H1 (cell line): ENCODE measurements around the gene MAN1A2. TPM values are rescaled to one million over a fixed set of nuclear protein-coding genes. Genes with fewer than 3 reads are reported as not detected.

ENCODE experiments used
- CTCF ChIA-PET: fragments of 300-600 bp; sonication (Branson Sonifier 250); formaldehyde crosslinking; loops from one replicate; lab custom pipeline; 2021; ENCODE audit not compliant: partially characterized antibody; lab: Charles Lee
- POLR2A ChIA-PET: fragments of 300-600 bp; sonication (Branson Sonifier 250); formaldehyde crosslinking; loops from one replicate; lab custom pipeline; 2021; ENCODE audit warnings: inconsistent platforms; ENCODE audit not compliant: partially characterized antibody; lab: Charles Lee
- DNase-seq, 2 experiments: peaks; one replicate each; pipeline versions ENCODE4 v3.0.0 to v3.0.0-alpha.2; 2010 to 2022; ENCODE audit warnings: low spot score in 2 of 2, low read depth in 1 of 2, mixed read lengths in 1 of 2
- FAIRE-seq: peaks from 2 replicates; lab custom pipeline; 2011; peaks lifted over from hg19 to GRCh38; lab: Jason Lieb, UNC
- H2AFZ ChIP-seq: 2 replicates; pipeline ENCODE4 v1.8.1; 2012; ENCODE audit warnings: low read length, inconsistent platforms
- H2AK5ac ChIP-seq: 2 replicates; pipeline ENCODE4 v1.6.1; 2013; ENCODE audit warnings: low read depth, low read length
- H2BK120ac ChIP-seq: replicated peaks from 2 replicates; pipeline ENCODE3; 2013; ENCODE audit warnings: low read depth, low read length, inconsistent platforms
- H2BK12ac ChIP-seq: 2 replicates; pipeline ENCODE4 v1.6.1; 2013; ENCODE audit warnings: low read depth, low read length
- H2BK15ac ChIP-seq: 2 replicates; pipeline ENCODE4 v1.6.1; 2013; ENCODE audit warnings: low read length
- H2BK20ac ChIP-seq: 2 replicates; pipeline ENCODE4 v1.6.1; 2013; ENCODE audit warnings: low read length
- H2BK5ac ChIP-seq: 2 replicates; pipeline ENCODE4 v1.6.1; 2013; ENCODE audit warnings: low read depth, low read length
- H3K14ac ChIP-seq: 2 replicates; pipeline ENCODE4 v1.6.1; 2013; ENCODE audit warnings: inconsistent platforms; ENCODE audit not compliant: insufficient read length
- H3K18ac ChIP-seq: 2 replicates; pipeline ENCODE4 v1.6.1; 2013; ENCODE audit warnings: low read length; ENCODE audit errors: extremely low read depth
- H3K23ac ChIP-seq: 2 replicates; pipeline ENCODE4 v1.6.1; 2013; ENCODE audit warnings: inconsistent platforms; ENCODE audit not compliant: insufficient read length
- H3K23me2 ChIP-seq: 2 replicates; pipeline ENCODE4 v1.6.1; 2013; ENCODE audit warnings: low read depth, low read length
- H3K27ac ChIP-seq: 2 replicates; pipeline ENCODE4 v1.6.1; 2011; ENCODE audit warnings: low read depth, low read length, inconsistent platforms
- H3K27me3 ChIP-seq, 4 experiments: replicated peaks in 1 of 4; 1 replicate in 1 of 4; 2 replicates in 3 of 4; pipeline versions ENCODE4 v1.6.1 to v1.8.1; 2011 to 2013; ENCODE audit warnings: low read length in 3 of 4, mild to moderate bottlenecking in 3 of 4, inconsistent platforms in 2 of 4, mixed read lengths in 2 of 4, moderate library complexity in 1 of 4; ENCODE audit not compliant: control insufficient read depth in 3 of 4, insufficient read depth in 3 of 4; ENCODE audit errors: extremely low read depth in 1 of 4
- H3K36me3 ChIP-seq, 4 experiments: 2 replicates each; pipeline versions ENCODE4 v1.6.1 to v1.8.1; 2011 to 2013; ENCODE audit warnings: mild to moderate bottlenecking in 4 of 4, low read length in 3 of 4, moderate library complexity in 2 of 4, control low read depth in 1 of 4, inconsistent platforms in 1 of 4; ENCODE audit not compliant: insufficient read depth in 4 of 4, control insufficient read depth in 2 of 4
- H3K4ac ChIP-seq: replicated peaks from 2 replicates; pipeline ENCODE3; 2013; ENCODE audit warnings: low read length, low read depth, mixed read lengths, inconsistent platforms; ENCODE audit not compliant: insufficient read length
- H3K4me1 ChIP-seq, 4 experiments: replicated peaks in 1 of 4; 1 replicate in 1 of 4; 2 replicates in 3 of 4; pipeline versions ENCODE4 v1.6.1 to v1.8.1; 2011 to 2013; ENCODE audit warnings: low read length in 3 of 4, inconsistent platforms in 2 of 4, mixed read lengths in 1 of 4; ENCODE audit not compliant: insufficient read depth in 4 of 4, control insufficient read depth in 3 of 4
- H3K4me2 ChIP-seq, 2 experiments: 2 replicates each; pipeline versions ENCODE4 v1.6.1 to v1.8.1; 2011 to 2013; ENCODE audit warnings: low read depth in 2 of 2, low read length in 2 of 2, control low read depth in 1 of 2, inconsistent platforms in 1 of 2, mild to moderate bottlenecking in 1 of 2; ENCODE audit not compliant: insufficient read depth in 1 of 2
- H3K4me3 ChIP-seq, 4 experiments: fragments of 200-600, 300-600 bp in 1 of 4; sonication (generic), shearing (Covaris generic), sonication (Bioruptor Twin) in 1 of 4; 2 replicates each; pipeline versions ENCODE4 v1.5.1 to v1.8.1; 2011 to 2016; ENCODE audit warnings: low read length in 4 of 4, low read depth in 3 of 4, control low read depth in 2 of 4, inconsistent platforms in 2 of 4, mild to moderate bottlenecking in 2 of 4, mixed read lengths in 1 of 4, moderate library complexity in 1 of 4; ENCODE audit not compliant: insufficient read depth in 2 of 4; ENCODE audit errors: extremely low read depth in 1 of 4
- H3K56ac ChIP-seq: replicated peaks from 2 replicates; pipeline ENCODE3; 2013; ENCODE audit warnings: low read depth, mild to moderate bottlenecking, mixed read lengths, low read length, inconsistent platforms; ENCODE audit not compliant: insufficient read length
- H3K79me1 ChIP-seq: 2 replicates; pipeline ENCODE4 v1.6.1; 2013; ENCODE audit warnings: low read depth, low read length, control low read depth
- H3K79me2 ChIP-seq, 2 experiments: 2 replicates each; pipeline versions ENCODE4 v1.6.1 to v1.8.1; 2012 to 2013; ENCODE audit warnings: low read length in 2 of 2, mild to moderate bottlenecking in 2 of 2, inconsistent platforms in 1 of 2; ENCODE audit not compliant: insufficient read depth in 2 of 2, control insufficient read depth in 1 of 2
- H3K9ac ChIP-seq, 4 experiments: replicated peaks in 1 of 4; 1 replicate in 1 of 4; 2 replicates in 3 of 4; pipeline versions ENCODE4 v1.6.1 to v1.8.1; 2011 to 2013; ENCODE audit warnings: low read depth in 3 of 4, low read length in 3 of 4, control low read depth in 2 of 4, mild to moderate bottlenecking in 2 of 4, moderate library complexity in 2 of 4, inconsistent platforms in 1 of 4; ENCODE audit errors: extremely low read depth in 1 of 4
- H3K9me3 ChIP-seq, 2 experiments: 2 replicates each; pipeline versions ENCODE4 v1.6.1 to v1.8.1; 2012 to 2013; ENCODE audit warnings: mild to moderate bottlenecking in 2 of 2, moderate library complexity in 2 of 2, control low read depth in 1 of 2, inconsistent platforms in 1 of 2, low read depth in 1 of 2, low read length in 1 of 2, mixed read lengths in 1 of 2; ENCODE audit not compliant: insufficient read depth in 2 of 2
- H4K20me1 ChIP-seq, 2 experiments: replicated peaks in 1 of 2; 2 replicates each; pipeline versions ENCODE3 to v1.8.1; 2011 to 2013; ENCODE audit warnings: inconsistent platforms in 2 of 2, low read length in 2 of 2, mild to moderate bottlenecking in 1 of 2; ENCODE audit not compliant: insufficient read depth in 2 of 2, control insufficient read depth in 1 of 2
- H4K5ac ChIP-seq: 2 replicates; pipeline ENCODE4 v1.6.1; 2013; ENCODE audit warnings: low read length, low read depth, mixed read lengths, inconsistent platforms; ENCODE audit not compliant: insufficient read length
- H4K8ac ChIP-seq: 2 replicates; pipeline ENCODE4 v1.8.0; 2013; ENCODE audit warnings: mild to moderate bottlenecking, moderate library complexity, low read length, inconsistent platforms; ENCODE audit not compliant: insufficient read depth; ENCODE audit errors: extremely low read depth
- H4K91ac ChIP-seq: replicated peaks from 2 replicates; pipeline ENCODE3; 2013; ENCODE audit warnings: low read length, mixed read lengths, inconsistent platforms; ENCODE audit not compliant: insufficient read length
- BRCA1 ChIP-seq: IDR thresholded peaks from 2 replicates; pipeline ENCODE4 v1.6.1; 2012; ENCODE audit warnings: low read depth, low read length, improper control_type of control experiment
- CBX8 ChIP-seq: fragments of 300-800, 300-1000 bp; sonication (generic); IDR thresholded peaks from 2 replicates; pipeline ENCODE4 v1.7.1; 2016; ENCODE audit warnings: low read depth, low read length, borderline replicate concordance
- CTBP2 ChIP-seq: IDR thresholded peaks from 2 replicates; pipeline ENCODE4 v1.7.0; 2011; ENCODE audit warnings: borderline replicate concordance, mild to moderate bottlenecking, moderate library complexity, mixed read lengths, low read length; ENCODE audit not compliant: insufficient read depth, insufficient read length
- FOSL1 ChIP-seq: IDR thresholded peaks from 2 replicates; pipeline ENCODE4 v1.6.1; 2011; ENCODE audit warnings: mild to moderate bottlenecking, low read depth, low read length, moderate library complexity; ENCODE audit not compliant: insufficient read depth
- HDAC6 ChIP-seq: IDR thresholded peaks from one replicate; pipeline ENCODE4 v1.7.1; 2012; ENCODE audit warnings: low read depth, mild to moderate bottlenecking, inconsistent platforms, low read length, moderate library complexity
- JUN ChIP-seq: IDR thresholded peaks from 2 replicates; pipeline ENCODE4 v1.6.1; 2011; ENCODE audit warnings: low read depth, mild to moderate bottlenecking, improper control_type of control experiment, low read length
- MAFK ChIP-seq: IDR thresholded peaks from 2 replicates; pipeline ENCODE4 v1.6.1; 2012; ENCODE audit warnings: low read depth, mild to moderate bottlenecking, improper control_type of control experiment, low read length
- POLR2A ChIP-seq, 2 experiments: IDR thresholded peaks; 1 replicate in 1 of 2; 2 replicates in 1 of 2; pipeline ENCODE4 v1.6.1; 2011; ENCODE audit warnings: low read depth in 2 of 2, low read length in 2 of 2, mild to moderate bottlenecking in 2 of 2; ENCODE audit errors: control extremely low read depth in 1 of 2
- RBBP5 ChIP-seq: IDR thresholded peaks from 2 replicates; pipeline ENCODE4 v1.7.1; 2012; ENCODE audit warnings: low read depth, mild to moderate bottlenecking, inconsistent platforms, low read length, moderate library complexity, borderline replicate concordance
- RFX5 ChIP-seq: IDR thresholded peaks from 2 replicates; pipeline ENCODE4 v1.6.1; 2011; ENCODE audit warnings: low read depth, low read length, improper control_type of control experiment, borderline replicate concordance
- RNF2 ChIP-seq: fragments of 200-900, 300-1000 bp; sonication (generic); IDR thresholded peaks from 2 replicates; pipeline ENCODE4 v1.7.1; 2016; ENCODE audit warnings: borderline replicate concordance, low read depth, mild to moderate bottlenecking, antibody characterized with exemption, low read length; ENCODE audit not compliant: poor library complexity, severe bottlenecking; ENCODE audit errors: missing control alignments
- SIRT6 ChIP-seq: IDR thresholded peaks from one replicate; pipeline ENCODE4 v1.7.1; 2012; ENCODE audit warnings: low read length, inconsistent platforms
- SP2 ChIP-seq: IDR thresholded peaks from 2 replicates; pipeline ENCODE4 v1.6.1; 2012; ENCODE audit warnings: mild to moderate bottlenecking, low read length, inconsistent platforms
- SP4 ChIP-seq: IDR thresholded peaks from 2 replicates; pipeline ENCODE4 v1.6.1; 2012; ENCODE audit warnings: low read length, inconsistent platforms
- TBP ChIP-seq: IDR thresholded peaks from 2 replicates; pipeline ENCODE4 v1.6.1; 2011; ENCODE audit warnings: low read depth, low read length, improper control_type of control experiment
- ZNF274 ChIP-seq: IDR thresholded peaks from 2 replicates; pipeline ENCODE4 v1.7.0; 2012; ENCODE audit warnings: low read length, borderline replicate concordance; ENCODE audit errors: extremely low read depth
- WGBS, 2 experiments: shearing (Covaris generic) in 1 of 2; methylation state at CpG; one replicate each; pipeline versions ENCODE4 v1.1.6 to v1.1.7; 2013 to 2015; ENCODE audit warnings: low lambda C conversion rate in 2 of 2, mixed read lengths in 2 of 2, inconsistent platforms in 1 of 2, low coverage in 1 of 2, missing lambda C conversion rate in 1 of 2; ENCODE audit not compliant: insufficient replicate concordance in 2 of 2, insufficient coverage in 1 of 2, insufficient read length in 1 of 2; ENCODE audit errors: extremely low coverage in 1 of 2, missing lambda C conversion rate in 1 of 2; 5-methylcytosine and 5-hydroxymethylcytosine counted together
- polyA plus RNA-seq, 7 experiments: library from polyadenylated mRNA; depleted of rRNA in 3 of 7; stranded (reverse) in 5 of 7; unstranded in 2 of 7; fragments of >200 nt in 5 of 7; fragments of 200-250 nt in 2 of 7; gene quantifications; 1 replicate in 5 of 7; 2 replicates in 1 of 7; 4 replicates in 1 of 7; pipeline versions ENCODE4 v1.2.1 to v1.2.3, GENCODE V29; 2011 to 2013; ENCODE audit warnings: missing spikeins in 2 of 7, mixed read lengths in 2 of 7
- total RNA-seq: library from RNA; stranded (reverse); fragmentation: NEBNext Ultra II Directional; extraction: Animal tissue kit (Norgen Biotek cat#: 25700); gene quantifications from 2 replicates; pipeline ENCODE4 v1.2.1, GENCODE V29; 2021

MAN1A2 gene
- total and polyA plus RNA-seq, 2 of the 8 experiments (the other 6 are each of a cell fraction or from before 2014, with no cell fraction given): 5.5 to 18.8 TPM

GRCh38 chr1:117561071-117561470 lies 193.8 kb downstream of the MAN1A2 start:
- Histone ChIP-seq H2BK15ac (no peak overlapping the region), H4K91ac (no peak overlapping the region), H3K79me2 (no peaks in the 10 kb centered on the region), H2BK5ac (no peak overlapping the region), H4K20me1 (no peaks in the 10 kb centered on the region), H3K36me3 (no peaks in the 10 kb centered on the region), H3K56ac (no peak overlapping the region), H3K79me1 (no peaks in the 10 kb centered on the region), H3K18ac (no peak overlapping the region), H3K14ac (no peak overlapping the region), H3K9ac (no peak overlapping the region), H2BK20ac (no peak overlapping the region), H3K9me3 (peaks cover 4 to 11% of the 10 kb centered on the region in 2 experiments; a peak in 2 of 4 replicates), H3K23me2 (no peaks in the 10 kb centered on the region), H2BK120ac (no peak overlapping the region), H3K4me1 (no peaks in the 10 kb centered on the region), H3K4me2 (no peak overlapping the region), H3K23ac (no peak overlapping the region), H4K5ac (no peak overlapping the region), H4K8ac (no peak overlapping the region), H2BK12ac (no peak overlapping the region), H3K4ac (no peak overlapping the region), H2AK5ac (no peak overlapping the region), H3K27me3 (no peaks in the 10 kb centered on the region), H3K27ac (no peak overlapping the region), H2AFZ (no peak overlapping the region), H3K4me3 (no peak overlapping the region)
- ChIA-PET POLR2A (no interaction called here), CTCF (interaction anchor here (1.0 to 2.6 kb wide), 2 partner anchors 23 to 193 kb away, joined by 3 to 10 read pairs; no protein-coding TSS in a partner anchor)
- WGBS, 2 experiments: 87% methylated on average over 2 of the region's 2 CpGs; no CpG with 5 or more reads in 1 of the 2 experiments
- FAIRE-seq: no peak
- DNase-seq: no peak
- TF ChIP-seq CTBP2 (no peak), CBX8 (no peak), BRCA1 (no peak), TBP (no peak), POLR2A (IDR thresholded peaks at IDR 0.05; ENCODE audit: control extremely low read depth in 1 of 2, low read depth in 2 of 2, low read length in 2 of 2) (no peak), RNF2 (no peak), RBBP5 (no peak), HDAC6 (no peak), SIRT6 (no peak), JUN (no peak), ZNF274 (no peak), SP2 (no peak), RFX5 (no peak), FOSL1 (no peak), MAFK (no peak), SP4 (no peak)
